B cell (primary cell): ENCODE measurements around the gene GRIP2. TPM values are rescaled to one million over a fixed set of nuclear protein-coding genes. Genes with fewer than 3 reads are reported as not detected.

Source experiments
- ATAC-seq: fragments of 200-7000 bp; cut with Tn5 transposase; one replicate; pipeline ENCODE4 v1.10.0; 2021; ENCODE audit warnings: low read depth, mild to moderate bottlenecking, moderate number of reproducible peaks, moderate library complexity
- CTCF ChIA-PET: fragments of 350-600 bp; sonication (Branson Sonifier 250); formaldehyde crosslinking; loops from one replicate; lab custom pipeline; 2021; ENCODE audit warnings: antibody characterized with exemption, inconsistent platforms; lab: Charles Lee
- POLR2A ChIA-PET: fragments of 350-600 bp; sonication (Branson Sonifier 250); formaldehyde crosslinking; loops from one replicate; lab custom pipeline; 2021; ENCODE audit warnings: antibody characterized with exemption; lab: Charles Lee
- DNase-seq: peaks from one replicate; pipeline ENCODE4 v3.0.0; 2013
- H2AFZ ChIP-seq: 2 replicates; pipeline ENCODE4 v1.6.1; 2012; ENCODE audit warnings: mild to moderate bottlenecking, low read depth, low read length; ENCODE audit not compliant: insufficient read depth, poor library complexity, severe bottlenecking
- H3K27ac ChIP-seq, 2 donors: 1 replicate in 1 of 2; 2 replicates in 1 of 2; pipeline ENCODE4 v1.5.1; 2012 to 2013; ENCODE audit warnings: low read length in 2 of 2, mild to moderate bottlenecking in 2 of 2, moderate library complexity in 1 of 2
- H3K27me3 ChIP-seq, 4 experiments: fragments of 200-600 bp in 1 of 4; sonication (generic) in 1 of 4; replicated peaks in 1 of 4; 1 replicate in 2 of 4; 2 replicates in 2 of 4; pipeline versions ENCODE4 v1.6.1 to v1.7.0; 2013 to 2016; ENCODE audit warnings: low read length in 3 of 4, mild to moderate bottlenecking in 2 of 4, mixed read lengths in 1 of 4, moderate library complexity in 1 of 4; ENCODE audit not compliant: insufficient read depth in 4 of 4, control insufficient read depth in 3 of 4; ENCODE audit errors: control extremely low read depth in 1 of 4
- H3K36me3 ChIP-seq, 2 experiments: replicated peaks in 1 of 2; 1 replicate in 1 of 2; 2 replicates in 1 of 2; pipeline versions ENCODE4 v1.6.1 to v1.7.1; 2013; ENCODE audit warnings: low read length in 1 of 2; ENCODE audit not compliant: insufficient read depth in 2 of 2, control insufficient read depth in 1 of 2; ENCODE audit errors: control extremely low read depth in 1 of 2, extremely low read depth in 1 of 2
- H3K4me1 ChIP-seq, 2 donors: fragments of 200-600 bp in 1 of 2; sonication (generic) in 1 of 2; 1 replicate in 1 of 2; 2 replicates in 1 of 2; pipeline versions ENCODE4 v1.5.1 to v1.6.1; 2013 to 2017; ENCODE audit warnings: low read length in 2 of 2; ENCODE audit not compliant: control insufficient read depth in 2 of 2, insufficient read depth in 2 of 2
- H3K4me2 ChIP-seq: replicated peaks from 2 replicates; pipeline ENCODE3; 2012; ENCODE audit warnings: mild to moderate bottlenecking, low read depth, low read length; ENCODE audit not compliant: poor library complexity, severe bottlenecking
- H3K4me3 ChIP-seq, 5 experiments: fragments of 200-600 bp in 1 of 5; sonication (generic) in 1 of 5; 1 replicate in 3 of 5; 2 replicates in 2 of 5; pipeline versions ENCODE4 v1.5.1 to v1.7.0; 2011 to 2016; ENCODE audit warnings: low read length in 4 of 5, mild to moderate bottlenecking in 4 of 5, low read depth in 2 of 5, control low read depth in 1 of 5, moderate library complexity in 1 of 5; ENCODE audit not compliant: insufficient read depth in 1 of 5; ENCODE audit errors: control extremely low read depth in 1 of 5, extremely low read depth in 1 of 5
- H3K79me2 ChIP-seq: fragments of 200-600 bp; sonication (generic); one replicate; pipeline ENCODE4 v1.6.0; 2016; ENCODE audit warnings: low read length; ENCODE audit not compliant: control insufficient read depth, insufficient read depth
- H3K9ac ChIP-seq: fragments of 200-600 bp; sonication (generic); 2 replicates; pipeline ENCODE4 v1.6.1; 2017; ENCODE audit warnings: mild to moderate bottlenecking, low read length, moderate library complexity
- H3K9me3 ChIP-seq, 3 donors: one replicate each; pipeline versions ENCODE4 v1.6.1 to v1.7.1; 2013; ENCODE audit warnings: low read length in 2 of 3; ENCODE audit not compliant: control insufficient read depth in 2 of 3, insufficient read depth in 1 of 3; ENCODE audit errors: control extremely low read depth in 1 of 3
- H4K20me1 ChIP-seq: 2 replicates; pipeline ENCODE4 v1.6.0; 2012; ENCODE audit warnings: mild to moderate bottlenecking, low read length; ENCODE audit not compliant: insufficient read depth, control insufficient read depth, poor library complexity, severe bottlenecking
- H3K27ac Mint-ChIP-seq: one replicate; pipeline ENCODE4 v1.8.0; 2021; ENCODE audit warnings: mixed read lengths
- H3K27me3 Mint-ChIP-seq: one replicate; pipeline ENCODE4 v1.8.0; 2021; ENCODE audit warnings: mixed read lengths
- H3K4me1 Mint-ChIP-seq: one replicate; pipeline ENCODE4 v1.8.0; 2021; ENCODE audit warnings: mixed read lengths
- H3K4me3 Mint-ChIP-seq: one replicate; pipeline ENCODE4 v1.8.0; 2021; ENCODE audit warnings: mixed read lengths
- H3K9me3 Mint-ChIP-seq: one replicate; pipeline ENCODE4 v1.8.0; 2022; ENCODE audit warnings: mixed read lengths; ENCODE audit not compliant: insufficient read depth
- CTCF ChIP-seq: fragments of 200-600 bp; IDR thresholded peaks from one replicate; pipeline ENCODE4 v1.8.0; 2022; ENCODE audit warnings: antibody characterized with exemption, mild to moderate bottlenecking
- EZH2 ChIP-seq: IDR thresholded peaks from 2 replicates; pipeline ENCODE4 v1.6.1; 2012; ENCODE audit warnings: borderline replicate concordance, low read depth, mild to moderate bottlenecking, moderate library complexity, low read length; ENCODE audit not compliant: insufficient read depth, poor library complexity, severe bottlenecking
- WGBS: methylation state at CpG from one replicate; pipeline ENCODE4 v1.1.5; 2013; ENCODE audit warnings: missing lambda C conversion rate; ENCODE audit not compliant: insufficient coverage; 5-methylcytosine and 5-hydroxymethylcytosine counted together
- intact Hi-C: fragments of 100-400 bp; cut with micrococcal nuclease; formaldehyde crosslinking; loops from one replicate; pipeline ENCODE4 v1.10.0; 2022
- polyA plus RNA-seq: library from polyadenylated mRNA; depleted of rRNA; stranded (reverse); fragments of >200 nt; gene quantifications from 2 replicates; pipeline ENCODE4 v1.2.3, GENCODE V29; 2012
- total RNA-seq, 2 donors: library from RNA; stranded (reverse); fragments of 120-200 nt in 1 of 2; gene quantifications; 1 replicate in 1 of 2; 2 replicates in 1 of 2; pipeline versions ENCODE4 v1.2.3 to v1.2.4, GENCODE V29; 2013 to 2022

GRIP2 gene
- total and polyA plus RNA-seq, 2 donors (not counting 1 experiment from before 2014, with no cell fraction given) = not detected

- Histone ChIP-seq H3K27ac (no peak overlapping the region), H4K20me1 (no peaks in the 10 kb centered on the region), H3K4me3 (no peak overlapping the region), H3K27me3 (peaks cover 0 to 27% (median 1%) of the 10 kb centered on the region in 4 experiments), H3K9me3 (no peaks in the 10 kb centered on the region), H3K36me3 (no peaks in the 10 kb centered on the region), H3K4me2 (no peak overlapping the region), H3K79me2 (no peaks in the 10 kb centered on the region), H3K4me1 (no peaks in the 10 kb centered on the region), H3K9ac (no peak overlapping the region), H2AFZ (no peak overlapping the region)
- Mint-ChIP-seq H3K4me1 (peaks cover under 1% of the 10 kb centered on the region), H3K27me3 (peaks cover 56% of the 10 kb centered on the region), H3K4me3 (no peak overlapping the region), H3K27ac (no peak overlapping the region), H3K9me3 (no peaks in the 10 kb centered on the region)
- ChIA-PET POLR2A (no interaction called here), CTCF (no interaction called here)
- 89% methylated on average over 3 of the region's 3 CpGs for WGBS
- ATAC-seq (no peak), DNase-seq (no peak)
- intact Hi-C loops = no loop called here
- TF ChIP-seq CTCF (no peak), EZH2 (no peak)
These were observed 14.6 kb upstream of the GRIP2 start for GRCh38 chr3:14554715-14555114.

- Histone ChIP-seq H3K27me3 (peaks cover 0 to 27% (median 0%) of the 10 kb centered on the region in 4 experiments), H3K4me1 (no peaks in the 10 kb centered on the region), H3K27ac (no peak overlapping the region), H2AFZ (no peak overlapping the region), H3K36me3 (no peaks in the 10 kb centered on the region), H3K9me3 (no peaks in the 10 kb centered on the region), H3K9ac (no peak overlapping the region), H3K79me2 (no peaks in the 10 kb centered on the region), H3K4me3 (no peak overlapping the region), H4K20me1 (no peaks in the 10 kb centered on the region), H3K4me2 (no peak overlapping the region)
- TF ChIP-seq CTCF (no peak), EZH2 (no peak)
- ChIA-PET CTCF (interaction anchor here (1.0 kb wide), 1 partner anchor 10 kb away, joined by 4 read pairs; no protein-coding TSS in a partner anchor), POLR2A (no interaction called here)
- intact Hi-C loops = no loop called here
- Mint-ChIP-seq H3K4me3 (no peak overlapping the region), H3K27me3 (peaks cover 54% of the 10 kb centered on the region), H3K4me1 (peaks cover 2% of the 10 kb centered on the region), H3K9me3 (no peaks in the 10 kb centered on the region), H3K27ac (no peak overlapping the region)
- WGBS = 23% methylated on average over 4 of the region's 5 CpGs
- no peak for DNase-seq
- no peak for ATAC-seq
These were observed 13.7 kb upstream of the GRIP2 start for GRCh38 chr3:14553871-14554270.
